Coronary artery (tissue), 2 donors: Measurements from ENCODE around the gene CFAP97D2.
"Not testable (repeated sequence)": the region's sequence is repeated elsewhere in the genome, so short reads cannot be mapped to it uniquely, and the experiment has no call there.

ENCODE experiments used
- DNase-seq: peaks from one replicate; pipeline ENCODE4 v3.0.0-alpha.2; 2017; ENCODE audit warnings: low spot score
- H3K27ac ChIP-seq, 2 donors: fragments of 200-600 bp; sonication (generic); one replicate each; pipeline ENCODE4 v1.5.1; 2016 to 2019
- H3K4me3 ChIP-seq: fragments of 200-600 bp; sonication (generic); 2 replicates; pipeline ENCODE4 v1.5.1; 2016; ENCODE audit warnings: mild to moderate bottlenecking, moderate library complexity
- TF ChIP-seq, protein P1 (sequence below): fragments of 200-600 bp; sonication (generic); IDR thresholded peaks from one replicate; pipeline ENCODE4 v1.5.1; 2019; ENCODE audit warnings: antibody characterized with exemption

Gene CFAP97D2

DNA sequence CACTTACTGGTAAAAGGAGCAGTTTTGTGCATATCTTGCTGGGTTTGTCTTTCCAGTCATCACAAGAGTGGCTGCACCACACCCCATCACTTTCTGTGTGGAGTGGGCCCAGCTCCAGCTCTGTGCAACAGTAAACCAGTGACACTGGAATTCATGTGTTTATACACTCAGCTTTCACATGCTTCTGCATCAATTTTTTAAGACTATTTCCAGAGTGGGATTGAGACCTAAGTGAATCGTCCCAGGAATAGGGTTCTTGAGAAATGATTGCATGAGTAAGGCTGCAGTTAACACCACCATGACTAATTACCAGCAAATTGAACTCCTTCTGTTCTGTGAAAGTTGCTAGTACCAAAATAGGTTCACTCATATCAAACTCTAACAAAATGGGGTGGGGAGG lies 5.3 kb upstream of the CFAP97D2 start:
- Histone ChIP-seq H3K27ac (no peak overlapping the region), H3K4me3 (no peak overlapping the region)
- TF ChIP-seq, protein P1, sequence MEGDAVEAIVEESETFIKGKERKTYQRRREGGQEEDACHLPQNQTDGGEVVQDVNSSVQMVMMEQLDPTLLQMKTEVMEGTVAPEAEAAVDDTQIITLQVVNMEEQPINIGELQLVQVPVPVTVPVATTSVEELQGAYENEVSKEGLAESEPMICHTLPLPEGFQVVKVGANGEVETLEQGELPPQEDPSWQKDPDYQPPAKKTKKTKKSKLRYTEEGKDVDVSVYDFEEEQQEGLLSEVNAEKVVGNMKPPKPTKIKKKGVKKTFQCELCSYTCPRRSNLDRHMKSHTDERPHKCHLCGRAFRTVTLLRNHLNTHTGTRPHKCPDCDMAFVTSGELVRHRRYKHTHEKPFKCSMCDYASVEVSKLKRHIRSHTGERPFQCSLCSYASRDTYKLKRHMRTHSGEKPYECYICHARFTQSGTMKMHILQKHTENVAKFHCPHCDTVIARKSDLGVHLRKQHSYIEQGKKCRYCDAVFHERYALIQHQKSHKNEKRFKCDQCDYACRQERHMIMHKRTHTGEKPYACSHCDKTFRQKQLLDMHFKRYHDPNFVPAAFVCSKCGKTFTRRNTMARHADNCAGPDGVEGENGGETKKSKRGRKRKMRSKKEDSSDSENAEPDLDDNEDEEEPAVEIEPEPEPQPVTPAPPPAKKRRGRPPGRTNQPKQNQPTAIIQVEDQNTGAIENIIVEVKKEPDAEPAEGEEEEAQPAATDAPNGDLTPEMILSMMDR = no peak
- DNase-seq = no peak

DNA sequence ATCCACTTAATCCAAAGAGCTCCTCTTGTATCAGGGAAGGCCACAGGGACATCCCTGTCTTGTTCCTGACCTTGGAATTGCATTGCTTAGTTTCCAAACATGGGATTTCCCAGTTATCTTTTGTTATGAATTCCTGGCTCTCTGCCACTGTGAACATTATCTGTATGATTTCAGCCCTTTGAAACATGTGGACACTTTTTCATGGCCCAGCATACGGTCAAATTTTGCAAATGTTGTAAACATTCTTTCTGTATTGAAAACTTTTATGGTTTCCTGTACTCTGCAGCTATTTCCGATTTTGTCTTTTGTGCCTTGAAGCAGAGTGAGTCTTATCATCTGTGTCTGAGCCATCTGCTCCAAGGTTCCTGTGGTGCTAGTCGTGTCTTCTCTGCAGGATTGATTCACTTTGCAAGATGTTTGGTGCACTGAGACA lies 4.5 kb upstream of the CFAP97D2 start:
- Histone ChIP-seq H3K27ac (no peak overlapping the region), H3K4me3 (no peak overlapping the region)
- TF ChIP-seq, protein P1 = no peak
- DNase-seq = no peak

DNA sequence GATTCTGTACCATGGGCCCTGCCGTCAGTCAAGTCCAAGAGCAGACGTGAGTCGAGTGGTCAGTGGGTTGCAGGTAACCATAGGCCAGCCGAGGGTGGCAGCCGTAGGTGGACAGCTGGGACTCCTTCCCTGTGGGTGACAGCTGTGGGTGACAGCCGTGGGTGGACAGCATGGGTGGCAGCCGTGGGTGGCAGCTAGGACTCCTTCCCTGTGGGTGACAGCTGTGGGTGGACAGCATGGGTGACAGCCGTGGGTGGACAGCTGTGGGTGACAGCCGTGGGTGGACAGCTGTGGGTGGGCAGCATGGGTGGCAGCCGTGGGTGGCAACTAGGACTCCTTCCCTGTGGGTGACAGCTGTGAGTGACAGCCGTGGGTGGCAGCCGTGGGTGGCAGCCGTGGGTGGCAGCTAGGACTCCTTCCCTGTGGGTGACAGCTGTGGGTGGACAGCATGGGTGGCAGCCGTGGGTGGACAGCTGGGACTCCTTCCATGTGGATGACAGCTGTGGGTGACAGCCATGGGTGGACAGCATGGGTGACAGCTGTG lies 2.6 kb upstream of the CFAP97D2 start:
- not testable (repeated sequence) for H3K27ac ChIP-seq, H3K4me3 ChIP-seq, DNase-seq

- no peak overlapping the region for H3K27ac ChIP-seq
- no peak for DNase-seq
- TF ChIP-seq, protein P1 = no peak
- no peak overlapping the region for H3K4me3 ChIP-seq
Measured at GRCh38 chr13:114177245-114178010, 1.6 kb upstream of the CFAP97D2 start.

DNA sequence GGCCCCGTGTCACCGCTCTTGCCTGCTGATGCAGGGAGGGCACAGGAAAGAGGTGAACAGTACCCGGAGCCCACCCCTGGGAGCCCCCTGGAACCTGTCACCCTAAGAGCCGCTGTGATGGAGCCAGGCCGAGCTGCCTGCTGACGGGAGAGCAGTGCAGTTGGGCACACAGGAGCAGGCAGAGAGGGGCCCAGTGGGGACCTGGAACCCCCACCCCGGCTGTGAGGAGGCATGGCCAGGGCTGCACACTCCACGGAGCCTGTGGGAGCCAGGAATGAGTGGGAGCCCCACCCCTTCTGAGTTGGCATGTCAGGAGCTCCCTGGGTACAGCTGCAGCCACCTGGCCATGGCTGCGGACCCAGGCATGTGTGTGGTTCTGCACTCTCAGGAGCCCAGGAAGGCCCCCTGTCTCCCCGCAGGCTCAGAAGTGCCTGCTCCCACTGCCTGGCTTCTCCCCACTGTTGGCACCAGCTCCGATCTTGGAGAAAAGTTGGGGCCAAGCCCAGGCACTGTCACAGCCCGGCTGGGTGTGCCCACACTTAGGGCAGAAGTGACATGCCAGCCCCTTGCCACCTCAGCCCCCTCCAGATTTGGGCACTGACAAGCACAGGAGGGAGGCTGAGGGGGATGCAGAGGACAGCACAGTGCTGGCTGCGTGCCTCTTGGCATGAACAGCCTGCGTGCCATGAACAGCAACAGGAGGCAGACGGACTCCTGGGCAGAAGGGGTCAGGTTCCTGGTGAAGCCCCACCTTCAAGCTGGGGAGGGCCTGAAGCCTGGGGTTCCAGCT lies 6.3 kb downstream of the CFAP97D2 start:
- TF ChIP-seq, protein P1 = no peak
- Histone ChIP-seq H3K27ac (no peak overlapping the region), H3K4me3 (no peak overlapping the region)
- no peak for DNase-seq

- DNase-seq = no peak
- H3K4me3 ChIP-seq = no peak overlapping the region
- no peak overlapping the region for H3K27ac ChIP-seq
- TF ChIP-seq, protein P1 = no peak
Measured at GRCh38 chr13:114194853-114195252, 15.8 kb downstream of the CFAP97D2 start.

- TF ChIP-seq, protein P1 = no peak
- H3K4me3 ChIP-seq = no peak overlapping the region
- DNase-seq = no peak
Measured at GRCh38 chr13:114196629-114197028, 17.6 kb downstream of the CFAP97D2 start.

More at GRCh38 chr13:114196629-114197028, 17.6 kb downstream of the CFAP97D2 start:
- no peak overlapping the region for H3K27ac ChIP-seq
